HCT116 (cell line): ENCODE data around the gene SPRED2.

ENCODE experiments used
- CTCF ChIP-seq, 3 experiments: fragments of 200-600 bp in 1 of 3; sonication (generic) in 1 of 3; IDR thresholded peaks in 2 of 3; conservative IDR thresholded peaks in 1 of 3; 2 replicates each; pipeline ENCODE4 v1.5.1; 2012 to 2017; ENCODE audit warnings: low read depth in 2 of 3, low read length in 2 of 3, antibody characterized with exemption in 1 of 3, borderline replicate concordance in 1 of 3, control low read depth in 1 of 3, mild to moderate bottlenecking in 1 of 3, mixed read lengths in 1 of 3, mixed run types in 1 of 3, moderate library complexity in 1 of 3; ENCODE audit not compliant: insufficient read depth in 1 of 3
- EGR1 ChIP-seq: IDR thresholded peaks from 2 replicates; pipeline ENCODE4 v1.6.1; 2012; ENCODE audit warnings: low read depth
- TF ChIP-seq, protein P1 (sequence below): IDR thresholded peaks from 2 replicates; pipeline ENCODE4 v1.6.1; 2012

GRCh38 chr2:65267008-65267407 is 165.4 kb downstream of the SPRED2 start:
- TF ChIP-seq CTCF (IDR thresholded peaks at IDR 0.05 in 2 of 3, conservative IDR thresholded peaks at IDR 0.05 in 1 of 3; ENCODE audit: borderline replicate concordance in 1 of 3, insufficient read depth in 1 of 3, low read depth in 2 of 3, low read length in 2 of 3) (no peak), EGR1 (no peak)
- TF ChIP-seq, protein P1, sequence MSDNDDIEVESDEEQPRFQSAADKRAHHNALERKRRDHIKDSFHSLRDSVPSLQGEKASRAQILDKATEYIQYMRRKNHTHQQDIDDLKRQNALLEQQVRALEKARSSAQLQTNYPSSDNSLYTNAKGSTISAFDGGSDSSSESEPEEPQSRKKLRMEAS = no peak
